ENCODE measurements around the gene CELF2. TPM values are rescaled to one million over a fixed set of nuclear protein-coding genes. Genes with fewer than 3 reads are reported as not detected.

The CELF2 gene
- total and polyA plus RNA-seq, 2 experiments from 2014 or later = 16.6 to 26.9 TPM

DNA sequence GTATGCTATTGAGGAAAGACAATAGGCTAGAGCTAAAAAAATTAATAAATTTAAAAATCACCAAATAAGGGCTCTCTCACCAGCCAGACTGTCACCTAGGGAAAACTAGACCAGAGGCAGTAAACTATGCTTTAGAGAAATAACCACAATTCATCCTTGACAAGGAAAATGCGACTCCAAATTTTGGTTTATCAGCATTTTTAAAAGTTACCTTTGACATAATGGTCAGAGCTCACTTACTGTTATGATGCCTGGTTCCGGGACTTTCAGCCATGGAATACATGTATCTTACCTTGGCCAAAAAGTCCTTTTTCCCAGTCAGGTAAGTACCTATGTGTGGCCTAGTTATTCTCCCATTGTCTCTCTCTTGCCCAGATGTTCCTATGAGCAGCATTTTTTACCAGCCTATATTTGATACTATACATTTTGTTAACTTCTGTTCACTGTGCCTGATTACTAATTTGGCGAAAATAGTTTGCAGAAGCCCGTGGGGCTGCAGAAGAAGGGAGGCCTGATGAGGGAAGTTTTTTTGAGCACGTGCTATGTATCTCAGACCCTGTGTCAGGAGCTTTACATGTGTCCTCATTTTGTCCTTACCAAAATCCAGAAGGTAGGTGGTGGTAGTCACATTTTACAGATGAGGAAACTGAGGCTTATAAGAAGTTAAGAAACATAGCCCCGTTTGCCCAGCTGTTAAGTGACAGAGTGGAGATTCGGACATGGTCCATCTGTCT is 149.7 kb downstream of the CELF2 start:
- no peak overlapping the region for H3K4me2 ChIP-seq
- H3K4me3 ChIP-seq = no peak overlapping the region
- H3K36me3 ChIP-seq (replicated peaks; ENCODE audit: insufficient read depth, low read depth) = no peaks in the 10 kb centered on the region
- TF ChIP-seq, protein P1, sequence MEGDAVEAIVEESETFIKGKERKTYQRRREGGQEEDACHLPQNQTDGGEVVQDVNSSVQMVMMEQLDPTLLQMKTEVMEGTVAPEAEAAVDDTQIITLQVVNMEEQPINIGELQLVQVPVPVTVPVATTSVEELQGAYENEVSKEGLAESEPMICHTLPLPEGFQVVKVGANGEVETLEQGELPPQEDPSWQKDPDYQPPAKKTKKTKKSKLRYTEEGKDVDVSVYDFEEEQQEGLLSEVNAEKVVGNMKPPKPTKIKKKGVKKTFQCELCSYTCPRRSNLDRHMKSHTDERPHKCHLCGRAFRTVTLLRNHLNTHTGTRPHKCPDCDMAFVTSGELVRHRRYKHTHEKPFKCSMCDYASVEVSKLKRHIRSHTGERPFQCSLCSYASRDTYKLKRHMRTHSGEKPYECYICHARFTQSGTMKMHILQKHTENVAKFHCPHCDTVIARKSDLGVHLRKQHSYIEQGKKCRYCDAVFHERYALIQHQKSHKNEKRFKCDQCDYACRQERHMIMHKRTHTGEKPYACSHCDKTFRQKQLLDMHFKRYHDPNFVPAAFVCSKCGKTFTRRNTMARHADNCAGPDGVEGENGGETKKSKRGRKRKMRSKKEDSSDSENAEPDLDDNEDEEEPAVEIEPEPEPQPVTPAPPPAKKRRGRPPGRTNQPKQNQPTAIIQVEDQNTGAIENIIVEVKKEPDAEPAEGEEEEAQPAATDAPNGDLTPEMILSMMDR (IDR thresholded peaks at IDR 0.05; ENCODE audit: poor library complexity) = no peak
- TF ChIP-seq EZH2 (IDR thresholded peaks at IDR 0.05; ENCODE audit: borderline replicate concordance) = no peak
- H3K4me1 ChIP-seq (ENCODE audit: insufficient read depth) = peaks cover 5% of the 10 kb centered on the region
- no peaks in the 10 kb centered on the region for H3K9me2 ChIP-seq (replicated peaks; ENCODE audit: insufficient read depth)
- H3K79me2 ChIP-seq = no peaks in the 10 kb centered on the region
- no peaks in the 10 kb centered on the region for H3K9me3 ChIP-seq (ENCODE audit: low read depth)
- H3K27me3 ChIP-seq = peaks cover 31% of the 10 kb centered on the region
- 94% methylated on average over 7 of the region's 7 CpGs for WGBS (ENCODE audit: low lambda C conversion rate, missing lambda C conversion rate)
- DNase-seq (ENCODE audit: low spot score) = no peak
- H4K20me1 ChIP-seq (ENCODE audit: insufficient read depth, poor library complexity, severe bottlenecking) = no peaks in the 10 kb centered on the region
- H3K27ac ChIP-seq = no peak overlapping the region
- H2AFZ ChIP-seq = no peak overlapping the region

DNA sequence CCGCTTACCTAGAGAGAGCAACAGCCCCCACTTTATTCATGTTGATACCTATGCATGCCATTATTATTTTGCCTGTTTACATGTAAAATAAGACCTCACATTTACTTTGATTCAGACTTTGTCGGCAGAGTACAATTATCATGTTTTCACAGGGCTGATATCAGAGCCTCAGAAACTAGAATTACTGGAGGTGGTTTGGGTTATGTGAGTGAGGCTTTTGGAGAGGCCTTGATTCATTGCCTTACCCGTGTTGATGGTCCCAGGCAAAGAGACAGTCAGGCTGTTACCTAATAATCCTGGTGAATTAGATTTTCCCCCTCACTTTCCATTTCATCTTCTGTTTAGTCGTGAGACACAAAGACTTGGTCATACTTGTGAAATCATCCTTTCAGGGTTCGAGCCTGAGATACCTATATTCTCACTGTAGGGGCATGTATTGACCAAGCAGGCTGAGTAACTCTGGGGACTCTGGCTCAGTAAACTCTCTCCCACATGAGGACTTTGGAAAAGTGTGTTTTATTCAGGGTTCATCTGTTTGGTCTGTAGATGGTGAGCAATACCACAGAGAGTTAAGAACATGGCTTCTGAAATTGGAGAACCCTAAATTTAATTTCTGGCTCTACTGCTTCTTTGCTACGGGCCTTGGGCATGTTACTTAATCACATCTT is 150.9 kb downstream of the CELF2 start:
- Histone ChIP-seq H3K9me2 (replicated peaks; ENCODE audit: insufficient read depth) (no peaks in the 10 kb centered on the region), H2AFZ (no peak overlapping the region), H3K4me3 (no peak overlapping the region), H3K27me3 (peaks cover 21% of the 10 kb centered on the region), H3K36me3 (replicated peaks; ENCODE audit: insufficient read depth, low read depth) (no peaks in the 10 kb centered on the region), H4K20me1 (ENCODE audit: insufficient read depth, poor library complexity, severe bottlenecking) (no peaks in the 10 kb centered on the region), H3K27ac (no peak overlapping the region), H3K9me3 (ENCODE audit: low read depth) (no peaks in the 10 kb centered on the region), H3K79me2 (no peaks in the 10 kb centered on the region), H3K4me2 (no peak overlapping the region), H3K4me1 (ENCODE audit: insufficient read depth) (no peaks in the 10 kb centered on the region)
- 93% methylated on average over 6 of the region's 6 CpGs for WGBS (ENCODE audit: low lambda C conversion rate, missing lambda C conversion rate)
- TF ChIP-seq, protein P1 (IDR thresholded peaks at IDR 0.05; ENCODE audit: poor library complexity) = no peak
- no peak for TF ChIP-seq EZH2 (IDR thresholded peaks at IDR 0.05; ENCODE audit: borderline replicate concordance)
- TF ChIP-seq EZH2phosphoT487 (IDR thresholded peaks at IDR 0.05; ENCODE audit: low read depth, severe bottlenecking, unreplicated experiment) = no peak
- no peak for DNase-seq (ENCODE audit: low spot score)

DNA sequence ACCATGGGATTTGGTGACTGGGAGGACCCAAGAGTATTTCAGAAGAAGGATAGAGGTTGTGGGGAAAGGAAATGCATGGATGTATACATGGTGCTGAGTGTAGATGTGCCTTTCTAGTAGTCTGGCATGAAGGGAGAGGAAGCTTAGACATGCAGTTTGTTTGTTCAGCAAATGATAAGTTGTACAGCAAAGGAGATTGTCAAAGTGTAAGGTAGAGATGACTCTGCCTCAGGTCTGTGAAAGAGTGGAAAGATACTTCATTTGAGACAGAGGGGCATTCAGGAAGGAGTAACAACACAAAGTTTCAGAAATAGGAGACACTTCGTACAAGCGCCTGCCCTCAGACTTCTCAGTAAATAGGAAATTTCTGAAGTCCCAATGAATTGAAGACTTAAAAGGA is 152.3 kb downstream of the CELF2 start:
- WGBS (ENCODE audit: low lambda C conversion rate, missing lambda C conversion rate) = 100% methylated on average over 2 of the region's 2 CpGs
- peaks cover 11% of the 10 kb centered on the region for H3K27me3 ChIP-seq
- H2AFZ ChIP-seq = no peak overlapping the region
- no peaks in the 10 kb centered on the region for H3K36me3 ChIP-seq (replicated peaks; ENCODE audit: insufficient read depth, low read depth)
- DNase-seq (ENCODE audit: low spot score) = no peak
- H3K79me2 ChIP-seq = no peaks in the 10 kb centered on the region
- no peaks in the 10 kb centered on the region for H3K9me2 ChIP-seq (replicated peaks; ENCODE audit: insufficient read depth)
- H3K4me2 ChIP-seq = no peak overlapping the region
- no peaks in the 10 kb centered on the region for H4K20me1 ChIP-seq (ENCODE audit: insufficient read depth, poor library complexity, severe bottlenecking)
- H3K4me1 ChIP-seq (ENCODE audit: insufficient read depth) = no peaks in the 10 kb centered on the region
- no peak overlapping the region for H3K4me3 ChIP-seq
- H3K9me3 ChIP-seq (ENCODE audit: low read depth) = no peaks in the 10 kb centered on the region
- no peak overlapping the region for H3K27ac ChIP-seq
- TF ChIP-seq, protein P1 (IDR thresholded peaks at IDR 0.05; ENCODE audit: poor library complexity) = no peak
- no peak for TF ChIP-seq EZH2phosphoT487 (IDR thresholded peaks at IDR 0.05; ENCODE audit: low read depth, severe bottlenecking, unreplicated experiment)
- no peak for TF ChIP-seq EZH2 (IDR thresholded peaks at IDR 0.05; ENCODE audit: borderline replicate concordance)

Measured in hepatocyte (in vitro differentiated cells).